HEK293 (cell line): ENCODE measurements around the gene HPCA.

Experiments
- CTCF ChIA-PET: fragments of 350-600 bp; formaldehyde crosslinking; extraction: SDS; loops from one replicate; lab custom pipeline; 2021; ENCODE audit warnings: antibody characterized with exemption; lab: Yijun Ruan, JAX
- POLR2A ChIA-PET: fragments of 300-600 bp; formaldehyde crosslinking; extraction: SDS; loops from one replicate; lab custom pipeline; 2020; ENCODE audit warnings: antibody characterized with exemption, inconsistent platforms; lab: Yijun Ruan, JAX
- H3K27ac ChIP-seq: fragments of 200-500 bp; sonication (Bioruptor generic); 2 replicates; pipeline ENCODE4 v1.5.1; 2014; ENCODE audit warnings: low read depth, low read length, control low read depth, inconsistent platforms; ENCODE audit errors: extremely low read depth
- H3K36me3 ChIP-seq, 2 experiments: fragments of 200-500 bp in 1 of 2; sonication (Bioruptor generic) in 1 of 2; 1 replicate in 1 of 2; 2 replicates in 1 of 2; pipeline ENCODE4 v1.5.1; 2014 to 2017; ENCODE audit warnings: inconsistent platforms in 2 of 2, low read length in 2 of 2; ENCODE audit not compliant: control insufficient read depth in 2 of 2, insufficient read depth in 1 of 2
- H3K4me1 ChIP-seq: fragments of 200-500 bp; sonication (Bioruptor generic); 2 replicates; pipeline ENCODE4 v1.5.1; 2014; ENCODE audit warnings: mild to moderate bottlenecking, low read length, inconsistent platforms; ENCODE audit not compliant: control insufficient read depth, insufficient read depth
- H3K4me3 ChIP-seq: 2 replicates; pipeline ENCODE4 v1.5.1; 2011; ENCODE audit warnings: low read depth, mild to moderate bottlenecking, control low read depth, low read length, moderate library complexity
- H3K9me3 ChIP-seq: fragments of 200-500 bp; sonication (Bioruptor generic); 2 replicates; pipeline ENCODE4 v1.5.1; 2014; ENCODE audit warnings: low read depth, low read length, inconsistent platforms; ENCODE audit not compliant: control insufficient read depth, insufficient read depth
- IKZF3 ChIP-seq: fragments of 450-650 bp; IDR thresholded peaks from 2 replicates; pipeline ENCODE4 v1.5.0; 2018; ENCODE audit warnings: missing biosample characterization, mild to moderate bottlenecking, missing genetic modification characterization, moderate library complexity
- SALL2 ChIP-seq: fragments of 450-650 bp; formaldehyde crosslinking; IDR thresholded peaks from 2 replicates; pipeline ENCODE4 v1.5.0; 2017; ENCODE audit warnings: missing biosample characterization, mild to moderate bottlenecking, missing genetic modification characterization, borderline replicate concordance
- TRIM28 ChIP-seq: IDR thresholded peaks from 2 replicates; pipeline ENCODE4 v1.6.1; 2011; ENCODE audit warnings: low read length, control low read depth, borderline replicate concordance
- ZBTB1 ChIP-seq: fragments of 450-650 bp; formaldehyde crosslinking; IDR thresholded peaks from 2 replicates; pipeline ENCODE4 v1.5.1; 2016; ENCODE audit warnings: missing biosample characterization, missing genetic modification characterization
- ZBTB21 ChIP-seq: fragments of 450-650 bp; formaldehyde crosslinking; IDR thresholded peaks from 2 replicates; pipeline ENCODE4 v1.5.1; 2017; ENCODE audit warnings: missing biosample characterization, missing genetic modification characterization
- ZFP3 ChIP-seq: fragments of 450-650 bp; formaldehyde crosslinking; IDR thresholded peaks from 2 replicates; pipeline ENCODE4 v1.5.1; 2016; ENCODE audit warnings: low read depth, missing biosample characterization, missing genetic modification characterization
- ZFP41 ChIP-seq: fragments of 450-650 bp; formaldehyde crosslinking; IDR thresholded peaks from 2 replicates; pipeline ENCODE4 v1.5.1; 2016; ENCODE audit warnings: missing biosample characterization, missing genetic modification characterization, borderline replicate concordance
- ZNF121 ChIP-seq: fragments of 450-650 bp; formaldehyde crosslinking; IDR thresholded peaks from 2 replicates; pipeline ENCODE4 v1.5.1; 2016; ENCODE audit warnings: missing biosample characterization, missing genetic modification characterization
- ZNF155 ChIP-seq: fragments of 450-650 bp; formaldehyde crosslinking; IDR thresholded peaks from 2 replicates; pipeline ENCODE4 v1.5.1; 2016; ENCODE audit warnings: missing biosample characterization, missing genetic modification characterization
- ZNF157 ChIP-seq: fragments of 450-650 bp; formaldehyde crosslinking; IDR thresholded peaks from 2 replicates; pipeline ENCODE4 v1.5.1; 2016; ENCODE audit warnings: missing biosample characterization, missing genetic modification characterization
- ZNF169 ChIP-seq: fragments of 450-650 bp; formaldehyde crosslinking; IDR thresholded peaks from 2 replicates; pipeline ENCODE4 v1.5.1; 2016; ENCODE audit warnings: missing biosample characterization, missing genetic modification characterization
- ZNF175 ChIP-seq: fragments of 450-650 bp; formaldehyde crosslinking; IDR thresholded peaks from 2 replicates; pipeline ENCODE4 v1.5.1; 2016; ENCODE audit warnings: missing biosample characterization, missing genetic modification characterization
- ZNF23 ChIP-seq: fragments of 450-650 bp; formaldehyde crosslinking; IDR thresholded peaks from 2 replicates; pipeline ENCODE4 v1.5.1; 2016; ENCODE audit warnings: missing biosample characterization, missing genetic modification characterization, borderline replicate concordance
- ZNF274 ChIP-seq, 2 experiments: fragments of 200-500 bp in 1 of 2; fragments of 450-650 bp in 1 of 2; sonication (Bioruptor generic) in 1 of 2; formaldehyde crosslinking in 1 of 2; IDR thresholded peaks; 2 replicates each; pipeline versions ENCODE4 v1.5.1 to v1.6.1; 2014 to 2016; ENCODE audit warnings: borderline replicate concordance in 1 of 2, inconsistent platforms in 1 of 2, low read length in 1 of 2, missing biosample characterization in 1 of 2, missing genetic modification characterization in 1 of 2
- ZNF549 ChIP-seq: fragments of 450-650 bp; IDR thresholded peaks from 2 replicates; pipeline ENCODE4 v1.5.1; 2018; ENCODE audit warnings: missing biosample characterization, missing genetic modification characterization, mild to moderate bottlenecking, inconsistent platforms, moderate library complexity
- ZNF664 ChIP-seq: fragments of 450-650 bp; formaldehyde crosslinking; IDR thresholded peaks from 2 replicates; pipeline ENCODE4 v1.5.1; 2016; ENCODE audit warnings: missing biosample characterization, missing genetic modification characterization
- ZNF768 ChIP-seq: fragments of 450-650 bp; formaldehyde crosslinking; IDR thresholded peaks from 2 replicates; pipeline ENCODE4 v1.5.1; 2018; ENCODE audit warnings: missing biosample characterization, mild to moderate bottlenecking, missing genetic modification characterization
- ZNF785 ChIP-seq: fragments of 450-650 bp; formaldehyde crosslinking; IDR thresholded peaks from 2 replicates; pipeline ENCODE4 v1.5.1; 2016; ENCODE audit warnings: missing biosample characterization, missing genetic modification characterization
- ZSCAN18 ChIP-seq: fragments of 450-650 bp; formaldehyde crosslinking; IDR thresholded peaks from 2 replicates; pipeline ENCODE4 v1.5.1; 2016; ENCODE audit warnings: missing biosample characterization, missing genetic modification characterization
- ZSCAN23 ChIP-seq: fragments of 450-650 bp; formaldehyde crosslinking; IDR thresholded peaks from 2 replicates; pipeline ENCODE4 v1.5.1; 2016; ENCODE audit warnings: missing biosample characterization, missing genetic modification characterization
- TF ChIP-seq, protein P1 (sequence below): IDR thresholded peaks from 2 replicates; pipeline ENCODE4 v1.6.1; 2011; ENCODE audit warnings: mild to moderate bottlenecking, low read depth, low read length, borderline replicate concordance

HPCA gene

DNA sequence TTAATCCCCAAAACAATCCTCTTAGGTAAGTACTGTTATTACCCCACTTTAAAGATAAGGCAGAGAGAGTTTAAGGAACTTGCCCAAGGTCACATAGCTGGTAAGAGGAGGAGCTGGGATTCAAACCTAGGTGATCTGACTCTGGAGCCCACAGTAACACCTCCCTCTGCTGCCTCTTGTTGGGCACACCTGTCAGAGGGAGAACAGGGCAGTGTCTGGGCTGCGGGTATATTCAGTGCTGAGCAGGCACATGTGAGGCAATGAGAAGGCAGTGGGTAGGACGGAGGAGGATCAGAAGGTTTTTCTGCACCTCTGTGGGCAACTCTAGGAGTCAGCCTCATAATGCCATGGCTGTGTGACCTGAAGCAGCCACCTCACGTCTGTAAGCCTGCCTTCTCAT, 1.8 kb downstream of the HPCA start:
- Histone ChIP-seq H3K27ac (no peak overlapping the region), H3K36me3 (no peaks in the 10 kb centered on the region), H3K4me1 (no peaks in the 10 kb centered on the region), H3K9me3 (no peaks in the 10 kb centered on the region), H3K4me3 (no peak overlapping the region)
- no peak for TF ChIP-seq ZNF121 (tag by site-specific recombination)
- no peak for TF ChIP-seq ZBTB21 (tag by site-specific recombination)
- TF ChIP-seq ZNF664 (tag by site-specific recombination), result peak; percentile 83
- no peak for TF ChIP-seq ZNF274 (IDR thresholded peaks at IDR 0.05; ENCODE audit: low read length)
- no peak for TF ChIP-seq ZNF274 (tag by site-specific recombination; IDR thresholded peaks at IDR 0.05; ENCODE audit: borderline replicate concordance)
- POLR2A ChIA-PET, result no interaction called here
- CTCF ChIA-PET, result interaction anchor here (0.7 to 1.7 kb wide), 3 partner anchors 11 to 31 kb away, joined by 3 to 4 read pairs (median 3); no protein-coding TSS in a partner anchor

- H3K36me3 ChIP-seq, result no peaks in the 10 kb centered on the region
- no peak for TF ChIP-seq ZNF785 (tag by site-specific recombination)
- no peak for TF ChIP-seq ZNF169
- TF ChIP-seq IKZF3 (tag by site-specific recombination), result no peak
- no peak for TF ChIP-seq ZNF549 (tag by site-specific recombination)
- TF ChIP-seq ZFP3 (tag by site-specific recombination), result no peak
- TF ChIP-seq ZNF155 (tag by site-specific recombination), result no peak
- TF ChIP-seq TRIM28, result no peak
- no peak for TF ChIP-seq ZBTB1 (tag by site-specific recombination)
- TF ChIP-seq ZNF23 (tag by site-specific recombination), result no peak
- no peak for TF ChIP-seq ZNF175 (tag by site-specific recombination)
- TF ChIP-seq ZSCAN18 (tag by site-specific recombination), result no peak
- TF ChIP-seq ZNF768, result no peak
- TF ChIP-seq ZNF157, result no peak
- TF ChIP-seq ZSCAN23, result no peak
- no peak for TF ChIP-seq SALL2 (tag by site-specific recombination)
- TF ChIP-seq, protein P1, sequence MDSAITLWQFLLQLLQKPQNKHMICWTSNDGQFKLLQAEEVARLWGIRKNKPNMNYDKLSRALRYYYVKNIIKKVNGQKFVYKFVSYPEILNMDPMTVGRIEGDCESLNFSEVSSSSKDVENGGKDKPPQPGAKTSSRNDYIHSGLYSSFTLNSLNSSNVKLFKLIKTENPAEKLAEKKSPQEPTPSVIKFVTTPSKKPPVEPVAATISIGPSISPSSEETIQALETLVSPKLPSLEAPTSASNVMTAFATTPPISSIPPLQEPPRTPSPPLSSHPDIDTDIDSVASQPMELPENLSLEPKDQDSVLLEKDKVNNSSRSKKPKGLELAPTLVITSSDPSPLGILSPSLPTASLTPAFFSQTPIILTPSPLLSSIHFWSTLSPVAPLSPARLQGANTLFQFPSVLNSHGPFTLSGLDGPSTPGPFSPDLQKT, result no peak
- TF ChIP-seq ZFP41 (tag by site-specific recombination), result no peak
- TF ChIP-seq, all 188 proteins: peak for 0
- Histone ChIP-seq H3K27ac (no peak overlapping the region), H3K4me3 (no peak overlapping the region), H3K4me1 (no peaks in the 10 kb centered on the region), H3K9me3 (no peaks in the 10 kb centered on the region)
- ChIA-PET CTCF (interaction anchor here (1.2 to 4.9 kb wide), 3 partner anchors 10 to 14 kb away, joined by 4 to 50 read pairs (median 6); no protein-coding TSS in a partner anchor), POLR2A (no interaction called here)
Measured at GRCh38 chr1:32888677-32889420, 2.6 kb downstream of the HPCA start.
